H1 (cell line): Measurements from ENCODE around the gene PRR35. TPM values are rescaled to one million over a fixed set of nuclear protein-coding genes. Genes with fewer than 3 reads are reported as not detected.

Experiments
- CTCF ChIA-PET: fragments of 300-600 bp; sonication (Branson Sonifier 250); formaldehyde crosslinking; loops from one replicate; lab custom pipeline; 2021; ENCODE audit not compliant: partially characterized antibody; lab: Charles Lee
- POLR2A ChIA-PET: fragments of 300-600 bp; sonication (Branson Sonifier 250); formaldehyde crosslinking; loops from one replicate; lab custom pipeline; 2021; ENCODE audit warnings: inconsistent platforms; ENCODE audit not compliant: partially characterized antibody; lab: Charles Lee
- DNase-seq, 2 experiments: peaks; one replicate each; pipeline versions ENCODE4 v3.0.0 to v3.0.0-alpha.2; 2010 to 2022; ENCODE audit warnings: low spot score in 2 of 2, low read depth in 1 of 2, mixed read lengths in 1 of 2
- FAIRE-seq: peaks from 2 replicates; lab custom pipeline; 2011; peaks lifted over from hg19 to GRCh38; lab: Jason Lieb, UNC
- H2AFZ ChIP-seq: 2 replicates; pipeline ENCODE4 v1.8.1; 2012; ENCODE audit warnings: low read length, inconsistent platforms
- H2AK5ac ChIP-seq: 2 replicates; pipeline ENCODE4 v1.6.1; 2013; ENCODE audit warnings: low read depth, low read length
- H2BK120ac ChIP-seq: replicated peaks from 2 replicates; pipeline ENCODE3; 2013; ENCODE audit warnings: low read depth, low read length, inconsistent platforms
- H2BK12ac ChIP-seq: 2 replicates; pipeline ENCODE4 v1.6.1; 2013; ENCODE audit warnings: low read depth, low read length
- H2BK15ac ChIP-seq: 2 replicates; pipeline ENCODE4 v1.6.1; 2013; ENCODE audit warnings: low read length
- H2BK20ac ChIP-seq: 2 replicates; pipeline ENCODE4 v1.6.1; 2013; ENCODE audit warnings: low read length
- H2BK5ac ChIP-seq: 2 replicates; pipeline ENCODE4 v1.6.1; 2013; ENCODE audit warnings: low read depth, low read length
- H3K14ac ChIP-seq: 2 replicates; pipeline ENCODE4 v1.6.1; 2013; ENCODE audit warnings: inconsistent platforms; ENCODE audit not compliant: insufficient read length
- H3K18ac ChIP-seq: 2 replicates; pipeline ENCODE4 v1.6.1; 2013; ENCODE audit warnings: low read length; ENCODE audit errors: extremely low read depth
- H3K23ac ChIP-seq: 2 replicates; pipeline ENCODE4 v1.6.1; 2013; ENCODE audit warnings: inconsistent platforms; ENCODE audit not compliant: insufficient read length
- H3K23me2 ChIP-seq: 2 replicates; pipeline ENCODE4 v1.6.1; 2013; ENCODE audit warnings: low read depth, low read length
- H3K27ac ChIP-seq: 2 replicates; pipeline ENCODE4 v1.6.1; 2011; ENCODE audit warnings: low read depth, low read length, inconsistent platforms
- H3K27me3 ChIP-seq, 4 experiments: replicated peaks in 1 of 4; 1 replicate in 1 of 4; 2 replicates in 3 of 4; pipeline versions ENCODE4 v1.6.1 to v1.8.1; 2011 to 2013; ENCODE audit warnings: low read length in 3 of 4, mild to moderate bottlenecking in 3 of 4, inconsistent platforms in 2 of 4, mixed read lengths in 2 of 4, moderate library complexity in 1 of 4; ENCODE audit not compliant: control insufficient read depth in 3 of 4, insufficient read depth in 3 of 4; ENCODE audit errors: extremely low read depth in 1 of 4
- H3K36me3 ChIP-seq, 4 experiments: 2 replicates each; pipeline versions ENCODE4 v1.6.1 to v1.8.1; 2011 to 2013; ENCODE audit warnings: mild to moderate bottlenecking in 4 of 4, low read length in 3 of 4, moderate library complexity in 2 of 4, control low read depth in 1 of 4, inconsistent platforms in 1 of 4; ENCODE audit not compliant: insufficient read depth in 4 of 4, control insufficient read depth in 2 of 4
- H3K4ac ChIP-seq: replicated peaks from 2 replicates; pipeline ENCODE3; 2013; ENCODE audit warnings: low read length, low read depth, mixed read lengths, inconsistent platforms; ENCODE audit not compliant: insufficient read length
- H3K4me1 ChIP-seq, 4 experiments: replicated peaks in 1 of 4; 1 replicate in 1 of 4; 2 replicates in 3 of 4; pipeline versions ENCODE4 v1.6.1 to v1.8.1; 2011 to 2013; ENCODE audit warnings: low read length in 3 of 4, inconsistent platforms in 2 of 4, mixed read lengths in 1 of 4; ENCODE audit not compliant: insufficient read depth in 4 of 4, control insufficient read depth in 3 of 4
- H3K4me2 ChIP-seq, 2 experiments: 2 replicates each; pipeline versions ENCODE4 v1.6.1 to v1.8.1; 2011 to 2013; ENCODE audit warnings: low read depth in 2 of 2, low read length in 2 of 2, control low read depth in 1 of 2, inconsistent platforms in 1 of 2, mild to moderate bottlenecking in 1 of 2; ENCODE audit not compliant: insufficient read depth in 1 of 2
- H3K4me3 ChIP-seq, 4 experiments: fragments of 200-600, 300-600 bp in 1 of 4; sonication (generic), shearing (Covaris generic), sonication (Bioruptor Twin) in 1 of 4; 2 replicates each; pipeline versions ENCODE4 v1.5.1 to v1.8.1; 2011 to 2016; ENCODE audit warnings: low read length in 4 of 4, low read depth in 3 of 4, control low read depth in 2 of 4, inconsistent platforms in 2 of 4, mild to moderate bottlenecking in 2 of 4, mixed read lengths in 1 of 4, moderate library complexity in 1 of 4; ENCODE audit not compliant: insufficient read depth in 2 of 4; ENCODE audit errors: extremely low read depth in 1 of 4
- H3K56ac ChIP-seq: replicated peaks from 2 replicates; pipeline ENCODE3; 2013; ENCODE audit warnings: low read depth, mild to moderate bottlenecking, mixed read lengths, low read length, inconsistent platforms; ENCODE audit not compliant: insufficient read length
- H3K79me1 ChIP-seq: 2 replicates; pipeline ENCODE4 v1.6.1; 2013; ENCODE audit warnings: low read depth, low read length, control low read depth
- H3K79me2 ChIP-seq, 2 experiments: 2 replicates each; pipeline versions ENCODE4 v1.6.1 to v1.8.1; 2012 to 2013; ENCODE audit warnings: low read length in 2 of 2, mild to moderate bottlenecking in 2 of 2, inconsistent platforms in 1 of 2; ENCODE audit not compliant: insufficient read depth in 2 of 2, control insufficient read depth in 1 of 2
- H3K9ac ChIP-seq, 4 experiments: replicated peaks in 1 of 4; 1 replicate in 1 of 4; 2 replicates in 3 of 4; pipeline versions ENCODE4 v1.6.1 to v1.8.1; 2011 to 2013; ENCODE audit warnings: low read depth in 3 of 4, low read length in 3 of 4, control low read depth in 2 of 4, mild to moderate bottlenecking in 2 of 4, moderate library complexity in 2 of 4, inconsistent platforms in 1 of 4; ENCODE audit errors: extremely low read depth in 1 of 4
- H3K9me3 ChIP-seq, 2 experiments: 2 replicates each; pipeline versions ENCODE4 v1.6.1 to v1.8.1; 2012 to 2013; ENCODE audit warnings: mild to moderate bottlenecking in 2 of 2, moderate library complexity in 2 of 2, control low read depth in 1 of 2, inconsistent platforms in 1 of 2, low read depth in 1 of 2, low read length in 1 of 2, mixed read lengths in 1 of 2; ENCODE audit not compliant: insufficient read depth in 2 of 2
- H4K20me1 ChIP-seq, 2 experiments: replicated peaks in 1 of 2; 2 replicates each; pipeline versions ENCODE3 to v1.8.1; 2011 to 2013; ENCODE audit warnings: inconsistent platforms in 2 of 2, low read length in 2 of 2, mild to moderate bottlenecking in 1 of 2; ENCODE audit not compliant: insufficient read depth in 2 of 2, control insufficient read depth in 1 of 2
- H4K5ac ChIP-seq: 2 replicates; pipeline ENCODE4 v1.6.1; 2013; ENCODE audit warnings: low read length, low read depth, mixed read lengths, inconsistent platforms; ENCODE audit not compliant: insufficient read length
- H4K8ac ChIP-seq: 2 replicates; pipeline ENCODE4 v1.8.0; 2013; ENCODE audit warnings: mild to moderate bottlenecking, moderate library complexity, low read length, inconsistent platforms; ENCODE audit not compliant: insufficient read depth; ENCODE audit errors: extremely low read depth
- H4K91ac ChIP-seq: replicated peaks from 2 replicates; pipeline ENCODE3; 2013; ENCODE audit warnings: low read length, mixed read lengths, inconsistent platforms; ENCODE audit not compliant: insufficient read length
- EZH2 ChIP-seq: fragments of 200-600 bp; sonication (generic); IDR thresholded peaks from 2 replicates; pipeline ENCODE4 v1.7.1; 2012; ENCODE audit warnings: low read depth, mild to moderate bottlenecking, moderate library complexity, low read length, inconsistent platforms; ENCODE audit not compliant: severe bottlenecking
- SIRT6 ChIP-seq: IDR thresholded peaks from one replicate; pipeline ENCODE4 v1.7.1; 2012; ENCODE audit warnings: low read length, inconsistent platforms
- TEAD4 ChIP-seq: IDR thresholded peaks from 2 replicates; pipeline ENCODE4 v1.6.1; 2012; ENCODE audit warnings: low read depth, low read length, inconsistent platforms, mixed read lengths
- USF2 ChIP-seq: IDR thresholded peaks from 2 replicates; pipeline ENCODE4 v1.6.1; 2011; ENCODE audit warnings: low read length, improper control_type of control experiment
- WGBS, 2 experiments: shearing (Covaris generic) in 1 of 2; methylation state at CpG; one replicate each; pipeline versions ENCODE4 v1.1.6 to v1.1.7; 2013 to 2015; ENCODE audit warnings: low lambda C conversion rate in 2 of 2, mixed read lengths in 2 of 2, inconsistent platforms in 1 of 2, low coverage in 1 of 2, missing lambda C conversion rate in 1 of 2; ENCODE audit not compliant: insufficient replicate concordance in 2 of 2, insufficient coverage in 1 of 2, insufficient read length in 1 of 2; ENCODE audit errors: extremely low coverage in 1 of 2, missing lambda C conversion rate in 1 of 2; 5-methylcytosine and 5-hydroxymethylcytosine counted together
- polyA plus RNA-seq, 7 experiments: library from polyadenylated mRNA; depleted of rRNA in 3 of 7; stranded (reverse) in 5 of 7; unstranded in 2 of 7; fragments of >200 nt in 5 of 7; fragments of 200-250 nt in 2 of 7; gene quantifications; 1 replicate in 5 of 7; 2 replicates in 1 of 7; 4 replicates in 1 of 7; pipeline versions ENCODE4 v1.2.1 to v1.2.3, GENCODE V29; 2011 to 2013; ENCODE audit warnings: missing spikeins in 2 of 7, mixed read lengths in 2 of 7
- total RNA-seq: library from RNA; stranded (reverse); fragmentation: NEBNext Ultra II Directional; extraction: Animal tissue kit (Norgen Biotek cat#: 25700); gene quantifications from 2 replicates; pipeline ENCODE4 v1.2.1, GENCODE V29; 2021

The PRR35 gene
- total and polyA plus RNA-seq, 2 of the 8 experiments (the other 6 are each of a cell fraction or from before 2014, with no cell fraction given), result 0.38 to 0.50 TPM

GRCh38 chr16:516301-516700 lies 43.9 kb upstream of the PRR35 start:
- 92% methylated on average over 8 of the region's 8 CpGs; no CpG with 5 or more reads in 1 of the 2 experiments for WGBS, 2 experiments
- POLR2A ChIA-PET, result no interaction called here
- FAIRE-seq, result no peak

More at GRCh38 chr16:516301-516700, 43.9 kb upstream of the PRR35 start:
- Histone ChIP-seq H3K36me3 (peaks cover 2 to 10% (median 6%) of the 10 kb centered on the region in 4 experiments; a peak in 5 of 8 replicates), H3K27ac (no peak overlapping the region), H4K8ac (no peak overlapping the region), H3K4me1 (no peaks in the 10 kb centered on the region; a peak in 1 of 7 replicates), H2AK5ac (no peak overlapping the region), H2BK120ac (no peak overlapping the region), H2BK20ac (no peak overlapping the region), H3K56ac (no peak overlapping the region), H3K4ac (no peak overlapping the region), H4K20me1 (peaks cover 0 to 3% of the 10 kb centered on the region in 2 experiments), H3K79me2 (no peaks in the 10 kb centered on the region), H3K9me3 (no peaks in the 10 kb centered on the region), H3K23me2 (no peaks in the 10 kb centered on the region), H3K4me2 (no peak overlapping the region), H2BK15ac (no peak overlapping the region), H3K4me3 (no peak overlapping the region), H2BK12ac (no peak overlapping the region), H4K5ac (no peak overlapping the region), H3K23ac (no peak overlapping the region), H3K18ac (no peak overlapping the region), H2AFZ (no peak overlapping the region), H3K9ac (no peak overlapping the region), H3K27me3 (no peaks in the 10 kb centered on the region), H4K91ac (no peak overlapping the region), H3K14ac (no peak overlapping the region), H3K79me1 (no peaks in the 10 kb centered on the region), H2BK5ac (no peak overlapping the region)
- no peak for TF ChIP-seq TEAD4
- TF ChIP-seq USF2, result no peak
- no peak for TF ChIP-seq SIRT6
- no peak for TF ChIP-seq EZH2
- CTCF ChIA-PET, result interaction anchor here (1.2 kb wide), 1 partner anchor 124 kb away, joined by 4 read pairs; no protein-coding TSS in a partner anchor
- no peak for DNase-seq
